NCI-H2227 (cell line): Measurements from ENCODE around the gene WNT7A.
A peak's percentile ranks its signal among the peaks of the same experiment; 100 is the strongest.
"Not testable (repeated sequence)": the region's sequence is repeated elsewhere in the genome, so short reads cannot be mapped to it uniquely, and the experiment has no call there.

ENCODE experiments used
- DNase-seq: peaks from one replicate; lab custom pipeline; 2025; ENCODE audit not compliant: unreplicated experiment; lab: John Stamatoyannopoulos, UW

The WNT7A gene

DNA sequence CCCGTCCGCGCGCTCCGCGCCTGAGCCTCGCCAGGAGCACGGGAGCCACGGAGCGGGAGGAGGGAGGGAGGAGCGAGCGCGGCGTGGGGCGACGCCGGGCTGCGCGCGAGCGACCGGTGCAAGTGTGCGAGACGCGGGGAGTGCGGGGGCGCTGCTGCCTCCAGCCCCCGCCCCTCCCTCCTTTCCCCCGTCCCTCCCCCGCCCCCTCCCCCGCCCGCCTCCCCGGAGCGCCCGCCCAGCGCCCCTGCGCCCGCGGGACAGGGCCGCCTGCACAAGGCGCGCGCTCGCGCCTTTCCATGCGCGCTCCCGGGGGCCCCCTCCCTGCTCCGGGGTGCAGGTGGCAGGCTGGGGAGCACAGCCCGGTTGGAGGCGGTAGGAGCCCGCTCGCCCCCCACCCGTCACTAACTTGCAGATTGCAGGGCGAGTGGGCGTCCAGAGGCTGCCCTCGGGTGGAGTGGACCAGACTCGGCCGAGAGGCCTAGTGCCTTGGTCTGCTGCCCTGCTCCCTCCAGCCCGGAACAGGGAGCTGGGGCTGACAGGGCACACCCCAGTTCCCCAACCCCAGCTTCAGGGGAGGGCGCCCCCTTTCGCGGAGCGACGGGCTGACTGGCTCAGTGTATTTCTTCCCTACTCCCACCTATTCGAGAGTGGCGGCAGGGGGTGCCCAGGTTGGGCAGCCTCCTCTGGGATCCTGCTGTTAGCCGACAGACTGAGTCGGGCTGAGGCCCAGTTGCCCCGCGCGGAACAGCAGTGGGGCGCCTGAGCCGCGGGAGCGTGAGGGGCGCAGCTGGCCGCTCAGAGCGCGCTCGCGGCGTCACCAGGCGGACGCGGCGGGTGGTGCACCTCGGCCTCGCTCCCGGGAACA, at the start of gene WNT7A:
Gene WNT7A (minus strand): TSS at position 126 of the 865 bp plus-strand sequence. CDS start 255 bp downstream, outside the sequence.
- peak; percentile 54 for DNase-seq

DNA sequence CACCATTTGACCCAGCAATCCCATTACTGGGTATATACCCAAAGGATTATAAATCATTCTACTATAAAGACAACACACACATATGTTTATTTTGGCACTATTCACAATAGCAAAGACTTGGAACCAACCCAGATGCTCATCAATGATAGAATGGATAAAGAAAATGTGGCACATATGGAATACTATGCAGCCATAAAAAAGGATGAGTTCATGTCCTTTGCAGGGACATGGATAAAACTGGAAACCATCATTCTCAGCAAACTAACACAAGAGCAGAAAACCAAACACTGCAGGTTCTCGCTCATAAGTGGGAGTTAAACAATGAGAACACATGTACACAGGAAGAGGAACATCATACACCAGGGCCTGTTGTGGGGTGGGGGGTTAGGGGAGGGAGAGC, 48.9 kb upstream of the WNT7A start:
- not testable (repeated sequence) for DNase-seq

DNA sequence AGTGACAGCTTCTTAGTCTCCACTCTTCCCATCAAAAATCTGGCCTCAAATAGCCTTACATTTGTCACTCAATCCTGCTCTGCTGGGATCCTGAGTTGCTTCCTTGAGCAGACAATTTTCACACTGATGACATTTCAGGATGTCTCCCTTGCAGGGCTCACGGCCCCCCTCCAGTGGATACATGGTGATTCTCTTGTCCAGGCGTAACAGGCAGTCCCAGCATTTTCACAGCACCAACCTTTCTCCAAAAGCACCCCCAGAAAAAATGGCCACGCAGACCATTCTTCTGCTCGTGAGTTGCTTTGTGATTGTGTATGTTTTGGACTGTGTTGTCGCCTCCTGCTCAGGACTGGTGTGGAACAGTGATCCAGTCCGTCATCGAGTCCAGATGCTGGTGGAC, 47.4 kb upstream of the WNT7A start:
- no peak for DNase-seq

DNA sequence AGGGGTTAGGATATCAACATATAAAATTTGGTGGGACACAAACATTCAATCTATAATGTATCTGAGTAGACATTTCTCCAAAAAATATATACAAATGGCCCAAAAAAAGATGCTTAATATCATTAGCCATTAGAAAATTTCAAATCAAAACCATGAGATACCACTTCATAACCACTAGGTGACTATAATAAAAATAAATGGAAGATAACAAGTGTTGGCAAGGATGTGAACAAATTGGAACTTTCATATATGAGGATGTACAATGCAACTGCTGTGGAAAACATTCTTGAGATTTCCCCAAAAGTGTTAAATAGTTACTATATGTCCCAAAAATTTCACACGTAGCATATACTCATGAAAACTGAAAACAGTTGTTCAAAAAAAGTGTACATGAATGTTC, 36.5 kb upstream of the WNT7A start:
- DNase-seq: no peak

DNA sequence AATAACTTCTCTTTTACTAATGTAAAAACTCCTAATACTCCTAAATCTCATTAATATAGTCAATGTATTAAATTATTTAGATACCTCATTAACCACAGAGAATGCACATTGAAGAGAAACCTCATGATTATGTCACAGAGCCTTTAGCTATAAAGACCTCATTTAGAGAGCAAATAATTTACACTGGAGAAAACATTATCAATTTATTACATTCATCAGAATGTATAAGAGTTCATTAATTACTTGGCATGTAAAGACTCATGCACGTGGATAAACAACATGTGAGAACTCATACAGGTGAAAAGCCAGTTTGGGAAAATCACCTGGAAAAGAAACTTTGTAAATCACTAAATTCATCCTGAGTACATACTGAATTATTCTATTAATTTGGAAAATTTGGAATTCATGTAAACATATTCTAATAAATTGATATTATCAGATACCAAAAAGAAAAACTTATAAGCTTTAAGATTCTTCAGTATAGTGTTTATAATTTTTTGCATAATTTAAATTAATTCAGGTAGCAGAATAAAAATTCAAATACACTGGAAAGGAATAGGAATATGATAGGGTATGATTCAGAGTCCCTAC, 22.9 kb upstream of the WNT7A start:
- DNase-seq: no peak

DNA sequence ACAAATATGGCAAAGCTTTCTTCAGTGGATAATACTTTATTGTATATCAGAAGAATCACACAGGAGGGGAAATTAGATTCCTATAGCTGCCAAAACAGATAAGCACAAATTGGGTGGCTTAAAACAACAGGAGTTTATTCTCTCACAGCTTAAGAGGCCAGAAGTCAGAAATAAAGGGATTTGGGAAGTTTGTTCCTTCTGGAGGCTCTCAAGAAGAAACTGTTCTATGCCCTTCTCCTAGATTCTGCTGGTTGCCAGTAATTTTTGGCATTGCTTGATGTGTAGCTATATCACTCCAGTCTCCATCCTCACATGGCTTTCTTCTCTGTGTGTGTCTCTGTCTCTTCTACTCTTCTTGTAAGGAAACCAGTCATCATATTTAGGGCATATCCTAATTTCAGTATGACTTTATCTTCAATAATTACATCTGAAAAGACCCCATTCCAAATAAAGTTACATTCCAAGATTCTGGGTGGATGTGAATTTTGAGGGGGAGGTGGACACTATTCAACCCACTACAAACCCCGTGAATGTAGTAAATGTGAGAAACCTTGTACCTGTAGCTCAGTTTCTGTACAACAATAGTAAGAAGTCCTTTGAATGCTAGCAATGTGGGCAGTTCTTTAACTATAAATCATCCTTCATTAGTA, 22.2 kb upstream of the WNT7A start:
- no peak for DNase-seq

DNA sequence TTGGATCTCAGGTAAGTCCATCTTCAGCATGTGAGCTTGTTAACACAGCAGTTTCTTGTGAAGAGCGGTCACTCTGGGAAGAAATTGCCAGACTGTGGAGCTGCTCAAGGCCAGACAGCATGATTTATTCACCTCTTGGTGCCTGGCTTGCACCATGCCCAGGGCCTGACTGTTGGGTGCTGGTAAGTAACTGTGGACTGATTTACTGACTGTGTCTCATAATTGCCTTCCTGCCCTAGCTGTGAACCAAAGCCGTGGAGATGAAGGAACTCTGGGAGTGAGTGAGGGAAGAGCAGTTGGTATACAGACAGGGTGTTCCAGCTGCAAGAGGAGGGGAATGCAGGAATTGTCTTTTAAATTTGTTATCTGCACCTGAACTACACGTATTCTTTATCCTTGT, 18.5 kb upstream of the WNT7A start:
- DNase-seq: no peak

DNA sequence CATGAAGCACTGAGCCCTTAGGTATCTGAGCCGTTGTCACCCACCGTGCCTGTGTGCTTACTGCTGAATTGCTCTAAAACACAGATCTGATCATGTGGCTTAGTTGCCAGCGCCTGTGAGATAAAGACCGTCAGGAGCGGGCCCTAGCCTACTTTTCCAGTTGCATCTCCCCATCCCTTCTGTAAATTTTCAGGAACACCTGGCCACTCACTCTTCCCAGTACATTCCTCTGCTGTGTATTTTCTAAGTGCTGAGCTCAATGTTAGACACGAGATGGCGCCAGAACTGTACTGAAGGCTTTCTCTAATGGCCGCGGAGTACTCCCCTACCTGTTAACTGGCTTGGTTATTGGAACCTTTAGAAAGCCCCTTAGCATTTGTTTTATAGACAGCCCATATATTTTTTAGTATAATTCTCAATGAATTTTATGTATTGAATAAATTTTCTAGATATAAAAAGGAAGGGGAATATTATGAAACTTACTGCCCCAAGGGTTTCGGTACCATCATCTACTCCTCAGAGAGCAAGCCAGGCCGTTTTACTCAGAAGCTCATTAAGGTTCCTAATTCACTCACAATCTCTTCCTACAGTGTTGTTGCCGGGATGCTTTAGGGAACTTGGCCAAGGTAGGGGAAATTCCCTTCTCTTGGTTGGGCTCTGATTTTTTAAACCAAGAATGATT, 16.7 kb upstream of the WNT7A start:
- DNase-seq: peak; percentile 70

DNA sequence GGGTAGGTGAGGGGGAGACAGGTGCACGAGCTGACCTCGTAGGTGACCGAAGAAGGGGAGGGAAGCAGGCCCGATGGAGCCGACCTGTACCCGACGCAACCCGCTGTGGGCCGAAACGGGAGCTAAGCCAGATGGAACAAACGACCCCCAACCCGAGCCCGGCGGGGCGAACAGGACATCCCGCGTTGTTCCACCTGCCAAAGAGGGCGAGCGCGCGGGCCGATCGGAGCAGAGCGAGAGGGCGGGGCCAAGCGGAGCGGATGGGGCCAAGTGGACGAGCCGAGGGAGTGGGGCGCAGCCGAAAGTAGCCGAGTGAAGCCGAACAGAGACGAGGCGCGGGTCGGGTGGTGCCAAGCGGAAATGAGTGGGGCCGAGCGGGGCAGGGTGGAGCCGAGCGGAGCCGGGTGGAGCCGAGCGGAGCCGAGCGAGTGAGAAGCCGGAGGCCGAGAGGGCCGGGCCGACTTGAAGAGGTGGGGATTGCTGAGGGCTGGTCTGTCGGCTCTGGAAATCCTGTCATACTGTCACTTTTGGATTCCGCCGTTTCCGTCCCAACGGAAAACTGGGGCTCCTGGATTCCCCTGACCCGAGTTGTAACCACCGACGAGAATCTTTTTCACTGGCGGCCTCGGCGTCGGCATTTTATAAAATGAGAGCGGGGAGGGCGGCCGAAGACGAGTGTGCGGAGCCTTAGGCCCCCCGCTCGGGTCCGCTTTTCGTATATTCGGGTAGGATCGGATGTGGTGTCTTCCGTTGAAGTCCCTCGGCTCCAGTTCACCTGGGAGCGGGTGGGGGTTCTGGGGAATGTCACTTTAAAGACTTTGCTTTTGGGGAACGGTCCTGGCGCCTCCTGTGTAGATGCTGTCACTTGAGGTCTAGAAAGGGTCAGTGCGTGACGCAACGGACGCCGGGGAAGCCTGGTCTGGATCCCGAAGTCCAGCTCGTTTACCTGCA, 15.6 kb upstream of the WNT7A start:
- DNase-seq: peak; percentile 91

DNA sequence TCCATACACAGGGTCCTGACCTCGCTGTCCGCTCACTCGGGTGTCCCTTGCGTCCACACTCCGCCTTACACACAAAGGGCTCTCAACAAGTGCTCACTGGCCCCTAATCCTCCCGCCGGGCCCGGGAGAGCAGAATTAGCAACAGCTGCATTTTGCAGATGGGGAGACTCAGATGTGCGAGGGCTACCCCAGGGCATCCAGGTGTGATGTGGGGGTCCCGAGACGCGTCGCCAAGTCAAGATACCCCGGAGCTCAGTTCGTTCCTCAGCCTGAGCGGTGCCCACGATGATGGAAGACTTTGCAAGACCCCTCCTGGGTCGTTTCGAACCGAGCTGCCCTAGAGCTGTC, 14.9 kb upstream of the WNT7A start:
- no peak for DNase-seq

DNA sequence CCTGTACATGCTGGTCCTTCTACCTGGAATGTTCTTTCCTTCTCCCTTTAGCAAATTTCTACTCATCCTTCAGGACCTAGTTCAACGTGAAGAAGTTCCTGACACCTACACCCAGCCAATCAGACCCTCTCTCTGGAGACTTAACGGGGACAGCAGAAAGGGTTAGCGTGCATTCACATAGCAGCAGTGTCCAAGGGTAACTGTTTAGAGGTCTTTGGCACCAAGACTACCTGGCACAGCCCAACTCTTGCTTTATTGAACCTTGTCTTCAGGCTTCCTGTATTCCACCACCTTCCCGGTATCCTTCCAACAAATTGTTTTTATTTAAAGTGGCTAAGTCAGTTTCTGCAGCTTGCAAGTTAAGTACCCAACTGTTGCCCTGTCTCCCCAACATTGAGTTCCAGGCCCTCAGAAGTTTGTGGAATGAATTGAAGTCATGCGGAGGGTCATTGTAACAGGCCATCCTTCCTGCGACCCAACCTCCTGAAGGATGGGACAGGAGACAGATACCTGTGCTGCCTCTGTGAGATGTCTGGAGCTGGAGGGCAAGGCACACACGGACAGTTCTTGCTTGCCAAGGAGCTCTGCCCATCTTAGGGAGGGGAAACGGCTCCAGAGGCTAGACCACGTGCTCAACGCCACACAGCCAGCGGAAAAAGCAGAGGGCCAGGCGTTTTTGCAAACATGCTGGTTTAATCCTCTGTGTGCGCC, 14.4 kb upstream of the WNT7A start:
- no peak for DNase-seq

DNA sequence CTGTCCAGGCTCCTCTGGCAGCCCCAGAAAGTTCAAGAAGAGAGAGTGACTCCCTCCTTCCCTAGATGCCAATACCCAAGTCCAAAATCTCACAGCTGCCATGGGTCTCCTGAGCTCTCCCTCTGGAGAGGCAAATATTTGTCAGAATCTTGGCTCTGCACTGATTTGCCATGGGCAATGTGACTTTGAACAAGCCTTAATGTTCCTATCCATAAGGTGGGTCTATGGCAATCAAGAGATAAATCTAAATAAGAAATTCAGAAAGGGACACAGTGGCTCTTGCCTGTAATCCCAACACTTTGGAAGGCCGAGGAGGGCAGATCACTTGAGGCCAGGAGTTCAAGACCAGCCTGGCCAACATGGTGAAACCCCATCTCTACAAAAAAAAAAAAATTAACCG, 12.4 kb upstream of the WNT7A start:
- no peak for DNase-seq

DNA sequence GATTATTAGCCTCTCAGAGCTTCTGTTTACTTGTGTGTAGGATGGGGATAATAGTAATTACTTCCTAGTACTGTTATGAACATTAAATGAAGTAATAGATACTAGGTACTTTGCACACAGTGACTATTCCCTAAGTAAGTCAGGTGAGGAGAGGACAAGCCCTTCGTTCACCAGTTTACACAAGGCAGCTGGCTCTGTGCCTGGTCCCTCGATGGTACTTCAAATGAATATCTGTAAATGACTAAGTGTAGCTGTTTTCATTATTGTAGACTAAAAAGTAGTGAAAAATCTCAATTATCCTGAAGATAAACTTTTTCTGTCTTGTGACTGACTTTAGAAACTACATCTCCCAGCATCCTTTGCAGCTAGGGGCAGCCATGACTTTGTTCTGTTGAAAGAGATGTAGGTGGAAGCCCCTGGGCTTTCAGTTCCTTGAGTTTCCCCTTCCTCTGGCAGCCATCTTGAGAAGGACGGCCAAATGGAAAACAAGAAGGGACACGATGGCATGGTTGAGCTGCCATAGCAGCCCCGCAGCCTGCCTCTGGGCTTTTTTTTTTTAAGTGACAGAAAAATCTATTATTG, 11.7 kb upstream of the WNT7A start:
- DNase-seq: peak; percentile 49

DNA sequence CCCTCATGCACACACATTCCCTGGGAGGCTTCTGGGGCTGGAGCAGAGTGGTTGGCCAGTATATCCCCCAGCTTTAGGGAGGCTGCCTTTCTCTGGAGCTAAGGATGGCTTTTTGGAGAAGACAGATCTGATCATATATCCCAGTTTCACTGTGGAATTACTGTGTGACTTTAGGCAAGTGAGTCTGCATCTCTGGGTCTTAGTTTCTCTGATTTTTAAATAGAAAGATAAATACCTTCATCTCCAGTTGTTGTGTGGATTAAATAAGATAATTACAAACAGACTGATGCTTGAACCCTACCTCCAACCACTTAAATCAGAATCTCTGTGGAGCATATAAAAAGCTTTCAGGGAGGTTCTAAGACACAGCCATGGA, 11.1 kb upstream of the WNT7A start:
- DNase-seq: no peak

DNA sequence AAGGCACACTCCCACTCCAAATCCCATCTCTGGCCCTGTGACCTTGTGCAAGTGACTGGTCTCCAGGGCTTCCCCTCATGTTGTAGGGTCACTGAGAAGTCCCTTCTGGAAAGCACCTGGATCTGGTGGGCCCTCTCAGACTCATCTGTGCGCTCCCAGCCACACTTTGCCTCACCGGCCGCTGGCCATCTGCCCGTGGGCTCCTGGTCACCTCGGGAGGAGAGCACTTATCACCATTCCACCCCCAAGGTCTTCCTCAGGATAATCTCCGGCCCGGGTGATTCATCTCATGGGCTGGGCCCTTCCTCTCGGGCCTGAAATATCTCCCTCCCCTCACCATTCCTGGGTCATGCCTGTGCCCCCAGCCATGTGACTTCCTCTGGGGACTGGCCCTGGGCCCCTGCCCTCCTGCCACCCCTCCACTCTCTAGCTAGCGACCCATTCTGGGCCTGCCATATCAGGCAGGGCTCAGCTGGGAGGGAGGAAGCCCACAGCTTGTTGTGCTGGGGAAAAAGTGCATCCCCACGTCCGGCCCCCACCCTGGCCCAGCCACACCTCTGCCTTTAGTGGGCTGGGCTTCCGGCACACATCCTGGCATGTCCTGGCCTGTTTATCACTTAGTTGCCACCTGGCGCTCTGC, 10.6 kb upstream of the WNT7A start:
- no peak for DNase-seq

DNA sequence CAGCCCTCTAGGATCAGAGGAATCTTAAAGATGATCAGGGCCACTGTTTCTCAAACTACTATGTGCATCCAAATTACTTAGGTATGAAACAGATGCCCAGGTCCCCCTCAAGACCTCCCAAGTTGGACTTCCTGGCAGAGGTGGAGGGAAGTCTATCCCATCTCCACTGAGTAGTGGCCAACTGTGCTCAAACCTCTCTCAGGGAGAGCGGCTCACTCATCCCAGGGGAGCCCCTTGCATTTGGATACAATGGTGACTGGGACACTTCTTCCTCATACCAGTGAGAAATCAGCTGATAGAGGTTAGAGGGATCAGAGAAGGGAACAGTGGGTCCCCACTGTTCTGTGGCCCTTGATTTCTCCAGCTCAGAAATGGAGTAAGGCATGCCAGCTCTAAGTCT, 8.7 kb upstream of the WNT7A start:
- DNase-seq: no peak

DNA sequence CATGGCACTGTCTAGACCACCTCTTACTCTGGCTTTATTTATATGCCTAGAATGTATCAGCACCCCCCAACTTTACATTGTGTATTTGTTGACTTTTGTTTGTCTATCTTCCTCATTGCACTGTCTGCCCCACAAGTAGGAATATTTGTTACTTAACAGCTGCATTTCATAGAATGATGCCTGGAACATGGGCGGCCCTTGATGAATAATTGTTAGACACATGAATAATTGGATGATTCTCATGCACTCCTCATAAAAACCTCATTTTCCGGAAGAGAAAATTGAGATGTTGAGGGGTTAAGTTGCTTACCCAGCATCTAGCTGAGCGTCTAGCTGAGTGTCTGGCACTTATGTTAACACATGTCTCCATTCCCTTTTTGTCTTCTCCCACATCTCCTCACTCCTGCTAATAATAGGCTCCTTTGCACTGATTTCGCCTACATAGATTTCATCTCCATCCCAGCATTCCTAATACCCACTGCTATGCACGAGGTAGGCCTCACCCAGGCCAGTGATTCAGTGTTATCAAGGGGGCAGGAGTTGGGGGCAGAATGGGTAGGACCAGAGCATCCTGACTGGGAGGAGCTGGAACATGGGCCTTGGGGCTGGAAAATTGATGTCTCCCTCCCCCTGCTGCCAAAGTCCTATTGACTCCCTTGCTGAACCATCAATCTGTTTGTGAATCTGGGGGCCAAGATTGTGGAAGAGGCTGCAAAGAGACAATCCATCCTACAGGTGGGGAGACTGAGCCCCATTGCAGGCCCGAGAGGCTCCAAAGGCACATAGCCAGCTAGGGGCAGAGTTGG, 7.8 kb upstream of the WNT7A start:
- DNase-seq: no peak

DNA sequence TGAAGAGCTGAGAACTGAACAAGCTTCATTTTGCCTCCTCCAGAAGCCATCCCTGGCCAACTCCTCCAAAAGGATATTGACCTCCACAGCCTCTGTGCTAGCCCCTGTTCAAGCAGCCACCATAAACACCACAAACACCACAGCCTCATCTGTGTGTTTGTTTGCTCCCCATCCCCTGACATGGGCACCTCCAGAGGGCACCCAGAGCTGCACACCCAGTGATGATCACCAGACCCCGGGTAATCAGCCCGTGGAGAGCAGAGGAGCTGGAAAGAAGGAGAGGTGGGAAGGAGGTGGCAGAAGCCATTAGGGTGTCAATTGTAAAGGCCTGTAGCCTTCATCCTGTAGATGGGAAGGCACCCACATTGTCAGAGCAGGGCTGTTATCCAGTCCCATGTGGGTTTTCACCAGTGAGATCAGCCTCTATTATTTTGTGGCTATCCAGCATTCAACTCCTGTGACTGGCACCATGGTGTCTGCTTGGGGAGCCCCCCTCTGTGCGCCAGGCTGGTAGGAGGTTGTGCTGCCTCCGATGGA, 6.8 kb upstream of the WNT7A start:
- no peak for DNase-seq
